ENCODE results near the gene TCTN1.

TCTN1 gene

DNA sequence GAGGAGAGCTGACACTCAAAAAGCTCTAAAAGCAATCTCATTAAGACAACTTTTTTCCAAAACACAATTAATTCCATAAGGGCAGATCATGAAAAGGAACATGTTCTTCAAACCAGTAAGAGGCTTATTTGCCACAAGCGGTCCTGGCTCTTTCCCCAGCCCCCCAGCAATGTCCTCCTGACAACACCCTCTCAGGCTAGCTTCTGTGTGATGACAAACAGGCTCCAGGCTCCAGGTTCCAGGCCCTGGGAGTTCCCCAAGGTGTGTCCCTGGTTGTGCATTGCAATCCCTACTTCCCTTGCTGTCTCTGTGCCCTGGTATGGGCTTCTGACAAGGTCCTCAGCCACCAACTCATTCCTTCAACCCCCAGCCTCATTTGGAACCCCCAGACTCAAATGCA, 66.1 kb downstream of the TCTN1 start:
- DNase-seq (ENCODE audit: low spot score): no peak

DNA sequence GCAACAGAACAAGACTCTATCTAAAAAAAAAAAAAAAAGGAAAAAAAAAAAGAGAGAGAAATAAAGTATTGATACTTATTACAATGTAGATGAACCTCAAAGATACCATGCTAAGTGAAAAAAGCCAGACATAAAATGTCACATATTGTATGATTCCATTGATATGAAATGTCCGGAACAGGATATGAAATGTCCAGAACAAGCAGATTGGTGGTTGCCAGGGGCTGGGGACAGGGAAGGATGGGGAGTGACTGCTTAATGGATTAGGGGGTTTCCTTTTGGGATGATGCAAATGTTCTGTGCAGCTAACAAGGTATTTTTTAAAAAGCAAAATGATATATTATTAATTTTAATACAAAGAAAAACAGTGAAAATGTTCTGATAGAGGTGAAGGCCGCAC, 70.0 kb downstream of the TCTN1 start:
- no peak for DNase-seq (ENCODE audit: low spot score)

- no peak for DNase-seq (ENCODE audit: low spot score)
Observed at GRCh38 chr12:110684312-110684836, 70.4 kb downstream of the TCTN1 start.

GRCh38 chr12:110686294-110686903, 72.5 kb downstream of the TCTN1 start:
- DNase-seq (ENCODE audit: low spot score): no peak

DNA sequence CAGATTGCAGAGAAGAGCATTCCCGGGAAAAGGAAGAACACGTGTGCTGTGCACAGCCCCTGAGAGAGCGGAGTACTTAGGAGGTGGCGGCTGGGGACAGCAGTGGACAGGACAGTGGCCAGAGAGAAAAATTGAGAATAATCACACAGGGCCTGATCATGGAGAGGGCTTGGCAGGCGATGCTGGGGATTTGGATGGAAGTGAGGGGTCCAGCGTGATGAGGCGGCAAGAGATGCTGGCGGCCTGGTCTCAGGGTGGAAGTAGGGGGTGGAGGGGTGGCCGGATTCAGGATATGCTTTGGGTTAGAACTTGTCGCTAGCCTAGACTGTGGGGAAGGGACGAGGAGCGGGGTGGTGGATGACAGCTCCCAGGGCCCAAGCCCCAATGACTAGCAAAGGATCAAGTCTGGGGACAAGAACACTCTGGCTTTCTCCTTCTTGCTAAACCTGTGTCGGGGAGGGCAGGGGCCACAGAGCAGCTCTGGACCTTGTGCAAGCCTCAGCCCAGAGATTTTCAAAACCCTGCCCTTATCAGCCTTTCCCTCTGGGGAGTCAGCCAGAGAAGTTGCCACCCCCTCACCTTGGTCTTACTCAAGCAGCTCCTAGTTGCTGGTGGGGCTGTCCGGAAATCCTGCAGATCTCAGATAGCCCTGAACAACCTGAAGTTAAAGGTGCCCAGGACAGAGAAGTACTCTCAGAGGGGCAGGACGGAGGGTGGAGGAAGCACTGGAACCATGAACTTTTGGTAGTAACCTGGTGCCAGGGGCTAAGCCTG, 73.7 kb downstream of the TCTN1 start:
- no peak for DNase-seq (ENCODE audit: low spot score)

GRCh38 chr12:110688446-110689280, 74.7 kb downstream of the TCTN1 start, which contains the start of gene HVCN1:
Gene HVCN1, minus strand, starts transcription at chr12:110689115. Its CDS starts 5,870 bp downstream, at chr12:110683245.
- DNase-seq (ENCODE audit: low spot score): no peak

- no peak for DNase-seq (ENCODE audit: low spot score)
Observed at GRCh38 chr12:110689281-110690126, 75.6 kb downstream of the TCTN1 start.

DNA sequence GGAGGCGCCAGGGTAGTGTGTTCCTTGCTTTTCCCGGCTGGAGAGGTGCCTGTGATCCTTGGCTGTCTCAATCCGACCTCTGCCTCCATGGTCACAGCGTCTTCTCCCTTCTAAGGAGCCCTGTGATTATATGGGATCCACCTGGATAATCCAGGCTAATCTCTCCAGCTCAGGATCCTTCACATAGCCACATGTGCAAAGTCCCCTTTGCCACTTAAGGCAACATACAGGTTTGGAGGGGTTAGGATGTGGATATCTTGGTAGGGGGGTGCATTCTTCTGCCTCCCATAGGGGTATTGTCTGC, 76.2 kb downstream of the TCTN1 start:
- no peak for DNase-seq (ENCODE audit: low spot score)

DNA sequence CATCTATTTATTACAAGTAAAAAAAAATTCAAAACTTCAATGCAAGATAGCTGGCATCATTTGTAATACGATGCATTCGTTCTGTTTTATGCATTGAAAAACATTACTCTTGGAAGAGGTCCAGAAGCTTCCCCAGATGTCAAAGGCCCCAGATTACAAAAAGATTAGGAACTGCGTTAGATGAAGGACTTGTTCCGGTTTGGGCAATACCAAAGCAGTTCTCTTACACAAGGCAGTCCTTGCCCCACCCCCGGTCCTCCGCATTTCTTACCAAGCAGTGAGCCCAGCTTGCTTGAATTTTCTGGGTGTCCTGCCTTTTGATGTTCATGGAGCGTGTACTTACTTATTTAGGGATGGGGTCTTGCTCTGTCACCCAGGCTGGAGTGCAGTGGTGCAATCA, 79.8 kb downstream of the TCTN1 start:
- no peak for DNase-seq (ENCODE audit: low spot score)

DNA sequence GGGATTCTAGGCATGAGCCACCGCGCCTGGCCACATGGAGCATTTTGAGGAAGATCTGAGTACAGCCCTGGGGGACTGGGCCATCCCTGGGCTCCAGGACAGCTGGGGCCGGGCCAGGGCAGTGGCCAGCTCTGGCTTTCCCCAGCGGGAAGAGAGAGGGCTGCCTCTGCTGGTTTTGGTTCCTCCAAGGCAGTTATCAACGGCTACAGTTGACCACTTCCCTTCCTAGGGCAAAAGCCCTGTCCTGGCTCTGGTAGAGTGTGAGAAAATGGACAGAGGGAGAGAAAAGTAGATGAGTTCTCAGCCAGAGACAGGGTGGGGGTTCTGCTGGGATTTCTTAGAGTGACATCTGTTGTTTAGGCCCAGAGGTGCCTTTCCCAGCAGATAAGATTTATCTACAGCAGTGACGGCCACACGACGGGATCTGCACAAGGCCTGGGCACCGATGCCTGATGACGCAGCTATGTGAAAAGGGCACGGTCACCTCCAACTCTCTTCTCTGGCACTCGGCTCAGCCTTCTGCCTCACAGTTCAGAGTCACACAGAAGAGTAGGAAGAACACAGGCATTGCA, 80.5 kb downstream of the TCTN1 start:
- peak; percentile 45 for DNase-seq (ENCODE audit: low spot score)

- no peak for DNase-seq (ENCODE audit: low spot score)
Observed at GRCh38 chr12:110696283-110696682, 82.4 kb downstream of the TCTN1 start.

DNA sequence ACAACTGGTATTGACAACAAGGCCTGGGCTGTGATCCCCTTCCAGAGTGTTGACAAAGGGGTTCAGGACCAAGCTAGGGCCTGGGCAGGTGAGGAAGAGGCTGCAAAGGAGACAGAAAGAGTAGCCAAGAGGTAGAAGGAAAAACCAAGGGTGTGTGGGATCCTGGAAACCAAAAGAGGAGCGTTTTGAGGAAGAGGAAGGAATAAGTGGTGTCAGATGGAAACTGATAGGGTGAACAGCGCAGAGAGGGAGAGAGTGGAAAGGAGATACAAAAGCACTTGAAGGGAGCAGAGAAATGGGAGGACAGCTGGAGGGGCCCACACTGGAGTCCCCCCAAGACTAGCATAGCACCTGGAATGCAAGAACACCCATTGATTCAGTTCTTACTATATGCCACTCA, 83.3 kb downstream of the TCTN1 start:
- DNase-seq (ENCODE audit: low spot score): no peak

DNA sequence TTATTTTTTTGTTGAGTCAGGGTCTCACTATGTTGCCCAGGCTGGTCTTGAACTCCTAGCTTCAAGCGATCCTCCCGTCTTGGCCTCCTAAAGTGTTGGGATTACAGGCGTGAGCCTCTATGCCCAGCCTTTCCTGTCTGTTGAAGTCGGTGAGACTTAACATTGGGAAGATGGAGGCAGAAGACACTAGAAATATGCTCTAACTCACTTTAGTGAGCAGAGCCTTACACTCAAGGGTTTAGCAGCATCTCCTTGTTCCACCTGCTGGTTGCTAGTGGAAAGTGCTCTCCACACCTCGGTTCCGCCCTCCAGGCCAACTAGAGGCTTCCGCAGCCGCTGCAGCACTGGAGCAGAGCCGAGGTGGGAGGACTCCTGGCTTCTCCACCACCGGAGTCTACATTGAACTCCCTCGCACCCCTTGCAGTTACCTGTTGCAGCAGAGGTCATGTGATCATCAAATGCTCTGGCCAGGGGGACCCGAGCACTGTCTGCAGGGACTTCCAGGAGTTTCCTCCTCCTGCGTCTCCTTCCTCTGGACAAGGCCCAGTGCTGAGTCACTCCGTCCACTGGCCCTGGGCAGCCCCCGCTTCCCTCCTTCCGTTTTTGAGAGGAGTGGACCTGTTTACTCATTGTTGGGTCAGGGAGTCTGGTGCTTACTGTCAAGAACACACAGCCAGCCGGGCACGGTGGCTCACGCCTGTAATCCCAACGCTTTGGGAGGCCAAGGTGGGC, 84.4 kb downstream of the TCTN1 start:
- peak; percentile 74 for DNase-seq (ENCODE audit: low spot score)

All from putamen (tissue), 1 donor.